ENCODE measurements around the gene CPLX3.

The CPLX3 gene

GRCh38 chr15:74831813-74832495, 5.5 kb downstream of the CPLX3 start:
- DNase-seq = no peak

GRCh38 chr15:74832826-74833225, 6.4 kb downstream of the CPLX3 start:
- no peak for DNase-seq

DNA sequence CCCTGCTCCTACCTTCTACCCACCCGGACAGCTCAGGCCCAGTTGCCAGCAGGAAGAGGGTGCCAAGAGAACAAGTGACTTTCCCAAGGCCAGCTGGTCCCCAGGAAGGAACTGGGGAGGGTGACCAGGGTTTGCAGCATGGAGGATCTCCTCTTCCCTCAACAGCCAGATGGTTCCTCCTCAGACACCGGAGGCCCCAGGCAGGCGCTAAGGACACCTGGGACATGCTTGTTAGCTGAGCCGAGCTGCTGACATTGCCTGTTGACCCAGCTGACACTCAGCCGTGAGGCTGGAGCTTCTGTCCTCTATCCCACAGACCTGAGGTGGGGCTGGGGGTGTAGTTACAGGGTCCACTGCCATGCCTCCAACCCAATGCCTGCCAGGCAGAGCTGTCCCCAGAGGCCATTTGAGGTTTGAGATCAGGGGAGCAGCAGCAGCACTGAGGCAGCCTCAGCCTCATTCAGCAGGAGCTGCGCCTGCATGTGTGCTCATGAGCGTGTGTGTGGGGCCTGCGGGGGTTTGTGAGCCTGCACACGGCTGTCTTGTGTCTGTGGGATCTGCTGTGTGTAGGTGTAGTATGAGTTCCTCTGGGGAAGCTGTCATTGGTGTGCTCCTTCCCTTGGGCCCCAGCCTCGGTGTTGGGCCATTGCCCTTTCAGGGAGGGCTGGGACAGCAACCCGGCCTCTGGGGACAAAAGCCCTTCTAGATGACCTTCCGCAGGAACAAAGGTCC, 7.1 kb downstream of the CPLX3 start:
- DNase-seq = no peak

DNA sequence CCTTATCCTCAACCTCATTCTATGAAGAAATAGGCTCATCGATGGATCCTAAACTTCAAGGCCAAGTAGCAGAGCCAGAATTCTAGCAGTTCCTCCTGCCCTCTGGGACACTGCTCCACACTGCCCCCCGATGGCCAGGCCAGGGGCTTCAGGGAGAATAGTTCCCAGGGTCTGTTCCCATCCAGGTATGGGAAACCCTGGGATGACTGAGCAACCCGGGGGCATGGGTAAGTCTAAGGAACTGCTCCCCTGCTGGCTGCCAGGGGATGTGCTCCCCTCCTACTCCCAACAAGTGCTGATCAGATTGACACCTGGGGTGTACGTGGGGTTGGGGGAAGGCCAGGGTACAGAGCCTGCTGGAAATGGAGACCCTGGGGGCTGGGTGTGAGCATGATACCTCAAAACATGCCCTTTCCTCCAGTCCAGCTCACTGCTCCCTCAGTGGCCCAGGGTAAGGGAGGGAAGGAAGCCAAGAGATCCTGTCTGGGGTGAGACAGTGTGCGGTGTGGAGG, 8.9 kb downstream of the CPLX3 start:
- peak; percentile 66 for DNase-seq

DNA sequence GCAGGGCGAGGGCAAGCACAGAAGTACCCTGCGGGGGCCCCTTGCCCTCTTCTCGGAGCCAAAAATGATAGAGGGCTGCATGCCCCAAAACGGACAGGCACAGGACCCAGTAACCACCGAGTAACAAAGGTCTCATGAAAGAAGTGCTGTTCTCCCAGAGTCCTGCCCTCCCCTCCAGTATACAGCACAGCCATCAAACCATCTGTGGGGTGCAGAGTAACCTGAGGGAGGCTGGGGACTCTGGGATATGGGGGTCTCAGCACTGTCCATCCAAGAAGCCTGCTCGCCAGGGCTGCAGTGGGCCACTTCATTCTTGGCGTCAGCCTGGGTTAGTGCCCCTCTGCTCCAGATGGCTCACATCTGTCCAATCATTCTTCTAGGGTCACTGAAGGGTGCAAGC, 10.4 kb downstream of the CPLX3 start:
- DNase-seq = no peak

GRCh38 chr15:74837482-74838136, 11.2 kb downstream of the CPLX3 start:
- no peak for DNase-seq

GRCh38 chr15:74838137-74838516, 11.7 kb downstream of the CPLX3 start:
- no peak for DNase-seq

DNA sequence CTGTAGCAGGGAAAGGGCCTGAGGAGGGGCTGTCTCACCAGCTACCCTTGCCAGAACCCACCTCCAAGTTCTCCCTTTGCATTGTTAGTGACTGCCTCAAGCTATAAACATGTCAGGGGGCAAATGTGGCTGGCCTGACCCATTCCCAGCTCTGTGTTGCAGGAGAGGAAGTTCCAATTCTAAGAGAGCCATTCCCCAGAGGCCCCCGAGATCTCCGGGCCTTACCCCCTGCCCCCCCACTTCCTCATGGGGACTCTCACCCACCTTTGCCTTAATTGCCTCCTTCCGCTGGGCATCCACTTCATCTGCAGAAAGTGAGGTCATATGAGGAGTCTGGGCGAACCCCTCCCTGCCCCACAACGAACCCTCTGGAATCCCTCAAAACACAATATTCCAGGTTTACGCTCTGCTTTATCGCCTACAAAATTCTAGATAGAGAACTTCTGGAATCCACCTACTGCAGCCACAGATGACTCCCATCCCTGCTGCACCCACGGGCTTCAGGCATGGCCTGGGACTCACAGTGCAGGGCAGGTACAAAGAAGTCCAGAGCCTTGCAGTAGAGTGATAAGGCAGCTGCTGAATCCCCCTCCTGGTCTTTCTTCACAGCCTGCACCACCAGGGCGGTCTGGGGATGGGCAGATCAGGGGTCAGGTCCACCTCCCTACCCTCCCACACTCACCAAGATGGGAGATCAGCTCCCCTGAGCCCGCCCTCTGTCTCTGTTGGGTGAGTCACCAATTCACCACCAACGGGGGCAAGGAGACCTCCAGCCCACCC, 12.5 kb downstream of the CPLX3 start:
- DNase-seq = no peak

DNA sequence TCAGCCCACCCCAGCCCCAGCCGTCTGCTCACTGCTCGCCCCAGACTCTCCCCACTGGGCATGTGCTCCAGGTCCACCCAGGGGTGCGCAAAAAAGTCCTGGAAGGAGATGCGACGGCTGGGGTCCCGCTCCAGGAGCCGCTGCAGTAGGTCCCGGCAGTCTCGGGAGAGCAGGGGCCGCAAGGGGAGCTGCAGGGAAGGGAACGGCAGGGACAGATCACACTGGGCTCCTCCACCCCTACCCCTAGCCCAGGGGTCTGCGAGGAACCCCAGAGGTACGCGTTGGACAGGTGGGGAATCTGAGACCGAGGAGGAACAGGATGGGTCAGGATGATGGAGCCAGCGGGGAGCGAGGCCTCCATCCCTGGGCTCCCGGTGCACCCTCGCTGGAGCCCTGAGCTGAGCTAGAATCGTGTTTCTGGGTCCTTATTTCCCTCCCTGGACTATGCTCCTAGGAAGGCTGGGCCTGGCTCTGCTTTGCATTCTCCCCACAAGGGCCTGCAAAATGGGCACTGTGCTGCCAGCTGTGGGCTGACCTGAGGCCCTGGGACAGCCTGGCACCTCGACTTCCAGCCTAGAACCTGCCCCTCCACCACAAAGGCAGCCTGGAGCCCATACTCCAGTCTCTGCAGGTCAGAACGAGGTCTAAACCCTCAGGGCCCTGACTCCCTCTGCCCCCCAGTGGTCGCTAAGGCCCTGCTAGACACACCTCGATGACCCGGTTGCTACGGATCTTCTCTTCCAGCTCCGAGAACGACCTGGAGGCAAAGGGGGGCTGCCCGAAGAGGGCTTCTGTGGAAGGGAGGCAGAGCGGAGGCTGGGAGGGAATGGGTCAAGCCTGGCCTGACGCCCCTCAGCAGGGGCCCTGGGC, 13.3 kb downstream of the CPLX3 start:
- DNase-seq = no peak

GRCh38 chr15:74840851-74841775, 14.7 kb downstream of the CPLX3 start:
- DNase-seq = no peak

DNA sequence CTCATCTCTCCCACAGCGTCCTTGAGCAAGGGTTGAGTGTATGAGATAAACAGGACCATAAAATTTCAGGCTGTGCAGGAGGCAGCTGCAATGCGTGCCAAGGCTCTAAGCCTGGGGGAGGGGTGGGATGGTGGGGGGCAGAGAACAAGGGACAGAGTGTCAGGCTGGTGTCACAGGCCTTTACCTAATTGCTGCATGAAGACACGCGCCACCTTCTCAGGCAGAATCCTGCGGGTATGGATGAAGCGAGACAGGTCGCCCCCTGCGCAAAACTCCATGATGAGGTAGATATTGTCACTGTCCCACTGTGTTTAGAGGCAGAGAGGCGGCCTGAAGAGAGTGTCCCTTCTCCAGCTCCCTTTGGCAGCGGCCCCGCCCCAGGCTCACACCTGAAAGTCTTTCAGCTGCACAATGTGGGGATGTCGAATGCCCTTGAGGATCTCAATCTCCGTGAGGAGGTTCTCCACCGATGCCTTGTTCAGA, 15.5 kb downstream of the CPLX3 start:
- no peak for DNase-seq

- DNase-seq = peak; percentile 95
Measured at GRCh38 chr15:74842581-74843444, 16.4 kb downstream of the CPLX3 start, which contains the start of gene ULK3. ULK3 (minus strand) TSS chr15:74843156; CDS start chr15:74843105, 51 bp downstream.

DNA sequence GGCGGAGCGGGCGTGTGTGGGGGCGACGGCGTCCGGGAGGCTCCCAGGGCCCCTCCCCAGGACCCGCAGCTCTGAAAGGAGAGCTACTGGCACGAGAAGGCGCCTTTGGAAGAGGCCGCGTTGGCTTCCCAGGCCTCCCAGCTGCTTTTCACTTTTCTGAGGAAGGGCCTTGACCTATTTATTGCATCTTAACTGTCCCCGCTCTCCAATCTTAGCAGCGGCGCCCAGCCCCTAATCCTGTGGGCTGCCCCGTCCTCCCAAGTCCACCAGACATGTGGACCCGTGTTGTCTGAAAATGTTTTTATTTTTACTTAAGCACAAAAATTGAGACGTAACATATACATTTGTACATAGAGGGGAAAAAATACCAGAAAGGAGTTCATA, 17.0 kb downstream of the CPLX3 start:
- no peak for DNase-seq

- DNase-seq = peak; percentile 59
Measured at GRCh38 chr15:74843891-74844299, 17.5 kb downstream of the CPLX3 start.

DNA sequence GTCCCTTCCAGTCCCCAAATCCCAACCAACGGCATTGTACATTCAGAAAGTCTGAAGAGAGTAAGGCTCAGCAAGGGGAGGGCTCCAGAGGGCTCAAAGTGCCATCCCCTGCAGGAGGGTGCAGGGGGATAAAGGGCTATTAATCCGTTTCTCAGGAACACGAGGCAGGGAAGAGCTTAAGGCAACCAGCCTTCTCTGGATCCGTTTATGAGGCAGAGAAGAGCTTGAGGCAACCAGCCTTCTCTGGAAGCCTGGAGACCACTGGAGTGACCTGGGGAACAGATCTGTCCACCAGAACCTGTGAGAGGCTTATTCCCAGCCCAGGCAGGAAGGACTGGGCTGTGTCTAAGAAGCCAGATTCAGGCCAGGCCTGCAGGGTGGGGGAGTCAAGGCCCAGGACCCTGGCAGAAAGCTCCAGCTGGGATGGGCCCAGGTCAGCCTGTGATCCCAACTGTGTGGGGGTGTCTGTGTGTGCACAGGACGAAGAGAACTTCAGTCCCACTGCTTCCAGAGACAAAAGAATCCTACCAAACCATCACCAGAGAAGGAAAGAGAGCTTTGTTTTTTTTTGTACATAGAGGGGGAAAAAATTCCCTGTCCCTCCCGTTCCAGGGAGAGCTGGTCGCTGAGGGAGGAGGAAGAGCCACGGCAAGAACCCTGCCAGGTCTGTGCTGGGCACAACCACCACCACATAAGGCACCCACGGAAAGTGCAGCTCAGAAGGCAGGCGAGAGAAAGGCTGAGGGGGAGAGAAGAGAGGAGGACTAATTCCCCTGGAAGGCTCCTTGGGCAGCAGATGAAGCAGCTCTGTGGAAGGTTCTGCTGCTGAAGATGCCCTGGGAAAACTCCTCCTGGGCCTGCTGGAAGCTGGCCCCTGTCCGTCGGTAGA, 18.1 kb downstream of the CPLX3 start:
- DNase-seq = no peak

GRCh38 chr15:74845208-74845568, 18.8 kb downstream of the CPLX3 start:
- no peak for DNase-seq

GRCh38 chr15:74845581-74845980, 19.2 kb downstream of the CPLX3 start:
- no peak for DNase-seq

GRCh38 chr15:74847432-74847831, 21.0 kb downstream of the CPLX3 start:
- DNase-seq = no peak

DNA sequence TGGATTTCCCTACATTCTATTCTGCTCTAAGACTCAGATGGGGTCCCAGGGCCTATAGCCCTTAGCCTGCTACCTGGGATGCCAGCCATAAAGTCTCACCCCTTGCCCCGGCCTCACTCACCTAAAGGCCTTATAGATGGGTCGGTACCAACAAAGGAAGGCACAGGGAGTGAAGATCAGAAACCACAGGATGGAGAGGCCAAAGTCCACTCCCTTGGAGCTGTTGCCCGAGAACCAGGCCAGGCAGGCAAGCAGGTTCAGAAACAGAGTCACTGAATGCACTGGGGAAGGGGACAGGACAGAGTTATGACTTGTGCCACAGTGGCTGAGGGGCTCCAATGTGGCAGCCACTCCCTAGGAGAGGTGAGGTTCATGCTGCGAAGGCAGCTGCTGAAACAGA, 24.0 kb downstream of the CPLX3 start:
- DNase-seq = no peak

Measured in OCI-M1 (cell line).